Mononuclear cell (primary cell): ENCODE results near the gene C14orf93. TPM values are rescaled to one million over a fixed set of nuclear protein-coding genes. Genes with fewer than 3 reads are reported as not detected.
"Not testable (repeated sequence)": the region's sequence is repeated elsewhere in the genome, so short reads cannot be mapped to it uniquely, and the experiment has no call there.

Experiments used
- H3K27me3 ChIP-seq: 2 replicates; pipeline ENCODE4 v1.6.0; 2011; ENCODE audit warnings: low read length, control low read depth; ENCODE audit not compliant: insufficient read depth
- H3K4me1 ChIP-seq: 2 replicates; pipeline ENCODE4 v1.5.1; 2011; ENCODE audit warnings: mild to moderate bottlenecking, low read length, control low read depth; ENCODE audit not compliant: insufficient read depth
- H3K4me3 ChIP-seq: 2 replicates; pipeline ENCODE4 v1.5.1; 2011; ENCODE audit warnings: mild to moderate bottlenecking, low read length, moderate library complexity
- H3K9me3 ChIP-seq: 2 replicates; pipeline ENCODE4 v1.5.1; 2011; ENCODE audit warnings: low read depth, mild to moderate bottlenecking, control low read depth, low read length
- total RNA-seq: library from RNA; depleted of rRNA; stranded (reverse); fragments of >200 nt; gene quantifications from one replicate; pipeline ENCODE4 v1.2.3, GENCODE V29; 2012

C14orf93 gene
- total RNA-seq, 1 donor: 6.9 TPM

DNA sequence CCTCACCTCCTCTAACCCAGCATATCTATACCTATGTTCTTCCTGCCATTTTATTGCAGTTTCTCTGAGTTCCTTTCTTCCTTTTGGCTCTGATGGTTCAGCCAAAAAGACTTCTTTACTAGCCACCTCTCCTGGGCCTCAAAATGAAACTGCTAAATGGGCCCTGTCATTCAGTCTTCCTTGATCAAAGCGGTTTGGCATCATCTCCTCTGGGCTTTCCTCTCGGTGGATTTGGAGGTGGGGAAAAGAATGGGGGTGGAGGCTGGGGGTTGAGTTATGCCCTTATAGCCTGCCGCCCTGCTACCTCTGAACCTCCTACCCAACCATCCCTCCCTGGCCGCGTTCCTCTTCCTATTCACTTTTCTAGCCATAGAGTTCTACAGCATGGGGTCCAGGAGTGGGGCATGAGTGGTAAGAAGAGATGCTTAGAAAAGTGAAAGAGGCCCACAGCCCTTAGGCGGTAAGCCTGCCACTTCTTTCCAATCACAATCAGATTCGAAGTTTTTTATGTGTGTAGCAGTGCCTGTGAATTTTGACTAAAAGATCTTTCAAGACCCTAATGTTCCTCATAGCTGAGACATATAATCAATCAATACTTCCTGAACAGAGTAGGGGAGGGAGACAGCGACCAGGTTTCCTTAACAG lies 30.1 kb downstream of the C14orf93 start:
- Histone ChIP-seq H3K4me1 (peaks cover 26% of the 10 kb centered on the region), H3K9me3 (no peaks in the 10 kb centered on the region), H3K27me3 (peaks cover 25% of the 10 kb centered on the region), H3K4me3 (no peak overlapping the region)

- Histone ChIP-seq H3K4me1 (peaks cover 26% of the 10 kb centered on the region), H3K4me3 (no peak overlapping the region), H3K9me3 (no peaks in the 10 kb centered on the region), H3K27me3 (peaks cover 25% of the 10 kb centered on the region)
Observed at GRCh38 chr14:22978981-22979671, 30.8 kb downstream of the C14orf93 start.

DNA sequence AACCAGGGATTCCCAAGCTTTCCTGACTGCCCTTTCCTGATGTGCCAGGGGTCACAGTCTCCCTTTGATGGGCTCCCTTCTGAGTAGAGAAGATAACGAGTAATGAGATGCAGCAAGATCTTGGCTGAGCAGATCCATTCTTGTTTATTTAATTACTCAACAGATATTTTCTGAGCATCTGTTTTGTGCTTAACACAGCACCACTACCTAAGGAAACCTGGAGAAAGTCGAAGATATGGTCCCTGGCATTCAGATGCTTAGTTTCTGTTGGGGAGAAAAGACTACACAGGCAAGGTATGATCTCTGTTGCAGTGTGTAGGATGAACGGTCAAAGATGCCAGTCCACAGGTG lies 31.5 kb downstream of the C14orf93 start:
- Histone ChIP-seq H3K4me1 (peaks cover 26% of the 10 kb centered on the region), H3K4me3 (no peak overlapping the region), H3K27me3 (peaks cover 25% of the 10 kb centered on the region), H3K9me3 (no peaks in the 10 kb centered on the region)

- no peaks in the 10 kb centered on the region for H3K9me3 ChIP-seq
- no peak overlapping the region for H3K4me3 ChIP-seq
- H3K4me1 ChIP-seq: peaks cover 21% of the 10 kb centered on the region
- H3K27me3 ChIP-seq: peaks cover 25% of the 10 kb centered on the region
Observed at GRCh38 chr14:22977684-22978486, 32.1 kb downstream of the C14orf93 start.

GRCh38 chr14:22977434-22977683 lies 32.6 kb downstream of the C14orf93 start:
- Histone ChIP-seq H3K9me3 (no peaks in the 10 kb centered on the region), H3K4me3 (no peak overlapping the region), H3K4me1 (peaks cover 16% of the 10 kb centered on the region), H3K27me3 (peaks cover 25% of the 10 kb centered on the region)

- Histone ChIP-seq H3K27me3 (peaks cover 21% of the 10 kb centered on the region), H3K4me3 (no peak overlapping the region), H3K4me1 (peaks cover 11% of the 10 kb centered on the region), H3K9me3 (no peaks in the 10 kb centered on the region)
Observed at GRCh38 chr14:22976620-22977433, 33.1 kb downstream of the C14orf93 start.

DNA sequence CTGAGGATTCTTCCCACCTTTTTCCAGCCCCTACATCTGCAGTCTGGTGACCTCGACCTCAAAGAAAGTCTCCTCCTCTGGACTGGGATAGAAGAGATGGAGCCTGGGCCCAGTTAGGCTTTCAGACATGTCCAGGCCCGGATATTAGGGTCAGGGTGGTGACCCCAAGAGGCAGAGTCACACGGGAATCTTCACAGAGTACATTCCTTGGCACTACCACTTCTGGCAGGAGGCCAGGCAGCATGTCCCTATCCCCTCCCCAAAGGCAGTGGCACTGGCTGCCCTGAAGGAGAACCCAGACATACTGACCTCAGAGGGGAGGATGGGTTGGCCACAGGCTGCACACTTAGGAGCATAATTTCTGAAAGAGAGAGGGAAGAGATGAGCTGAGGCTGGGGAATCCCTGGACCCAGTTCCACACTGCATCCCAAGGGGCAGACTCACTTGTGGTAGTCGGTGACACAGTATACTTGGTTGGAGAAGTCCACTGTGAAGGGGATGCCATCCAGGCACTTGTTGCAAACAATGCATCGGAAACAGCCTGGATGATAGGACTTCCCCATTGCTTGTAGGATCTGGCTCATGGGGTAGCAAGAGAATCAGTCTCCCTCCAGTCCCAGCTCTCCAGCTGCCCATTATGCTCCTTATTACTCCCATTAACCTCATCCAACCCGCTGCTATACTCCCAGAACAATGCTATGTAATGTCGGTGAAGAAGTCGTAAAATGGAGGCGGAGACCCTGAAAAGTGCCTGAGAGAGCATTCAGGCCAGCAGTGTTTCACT lies 35.2 kb downstream of the C14orf93 start:
- Histone ChIP-seq H3K4me1 (no peaks in the 10 kb centered on the region), H3K27me3 (peaks cover 3% of the 10 kb centered on the region), H3K9me3 (no peaks in the 10 kb centered on the region), H3K4me3 (no peak overlapping the region)

DNA sequence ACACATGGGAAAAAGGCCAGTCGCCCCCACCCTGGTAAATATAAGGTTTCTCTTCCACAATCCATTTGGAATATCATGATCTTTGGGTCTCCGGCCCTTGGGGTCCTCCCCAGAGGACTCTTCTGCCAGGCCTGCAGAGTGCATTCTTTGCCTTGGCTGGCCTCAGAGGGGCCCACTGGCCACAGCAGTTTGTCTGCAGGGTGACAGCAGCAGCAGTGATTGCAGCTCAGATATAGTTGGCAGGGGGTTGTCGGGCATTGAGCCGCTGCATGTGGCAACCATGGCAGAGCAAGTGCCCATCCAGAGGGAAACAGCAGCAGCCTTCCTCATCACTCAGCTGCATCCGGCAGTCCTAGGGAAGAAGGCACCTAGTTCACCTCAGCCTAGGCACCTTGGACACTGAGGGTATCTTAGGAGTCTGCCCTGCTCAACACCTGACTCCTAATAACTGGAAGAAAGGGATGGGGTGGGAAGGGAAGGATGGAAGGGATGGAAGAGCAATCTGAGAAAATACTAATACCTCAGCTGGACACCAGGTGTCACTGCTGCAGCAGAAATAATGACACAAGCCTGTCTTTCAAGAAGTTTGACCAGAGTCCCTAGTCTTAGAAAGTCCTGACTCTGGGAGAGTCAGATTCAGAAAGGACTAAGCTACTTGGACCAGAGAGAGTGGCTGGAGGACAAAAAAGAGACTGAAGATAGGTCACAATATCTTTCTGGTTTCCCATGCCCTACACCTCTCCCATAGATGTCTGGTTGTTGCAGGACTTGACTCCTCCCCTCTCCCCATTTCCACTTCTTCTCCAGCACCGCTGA lies 36.5 kb downstream of the C14orf93 start:
- Histone ChIP-seq H3K4me1 (no peaks in the 10 kb centered on the region), H3K9me3 (no peaks in the 10 kb centered on the region), H3K27me3 (no peaks in the 10 kb centered on the region), H3K4me3 (no peak overlapping the region)

- Histone ChIP-seq H3K4me1 (no peaks in the 10 kb centered on the region), H3K9me3 (no peaks in the 10 kb centered on the region), H3K4me3 (no peak overlapping the region), H3K27me3 (no peaks in the 10 kb centered on the region)
Observed at GRCh38 chr14:22972313-22972930, 37.5 kb downstream of the C14orf93 start.

GRCh38 chr14:22971152-22971551 lies 38.8 kb downstream of the C14orf93 start:
- H3K4me3 ChIP-seq: no peak overlapping the region
- no peaks in the 10 kb centered on the region for H3K27me3 ChIP-seq
- H3K4me1 ChIP-seq: no peaks in the 10 kb centered on the region
- H3K9me3 ChIP-seq: no peaks in the 10 kb centered on the region

GRCh38 chr14:22966783-22967269 lies 43.1 kb downstream of the C14orf93 start:
- Histone ChIP-seq H3K4me1 (no peaks in the 10 kb centered on the region), H3K27me3 (no peaks in the 10 kb centered on the region), H3K9me3 (no peaks in the 10 kb centered on the region), H3K4me3 (no peak overlapping the region)

GRCh38 chr14:22965916-22966782 lies 43.8 kb downstream of the C14orf93 start:
- not testable (repeated sequence) for H3K9me3 ChIP-seq, H3K27me3 ChIP-seq, H3K4me3 ChIP-seq, H3K4me1 ChIP-seq
